GM19468 (cell line): ENCODE data around the gene TXNRD1.
A peak's percentile ranks its signal among the peaks of the same experiment; 100 is the strongest.
"Not testable (repeated sequence)": the region's sequence is repeated elsewhere in the genome, so short reads cannot be mapped to it uniquely, and the experiment has no call there.

Experiments used
- ATAC-seq: cut with Tn5 transposase; IDR thresholded peaks from one replicate; pipeline ENCODE4 v1.9.1; 2021; ENCODE audit warnings: mild to moderate bottlenecking, moderate library complexity, moderate number of reproducible peaks; ENCODE audit not compliant: unreplicated experiment; ENCODE audit errors: extremely low read depth

Gene TXNRD1

DNA sequence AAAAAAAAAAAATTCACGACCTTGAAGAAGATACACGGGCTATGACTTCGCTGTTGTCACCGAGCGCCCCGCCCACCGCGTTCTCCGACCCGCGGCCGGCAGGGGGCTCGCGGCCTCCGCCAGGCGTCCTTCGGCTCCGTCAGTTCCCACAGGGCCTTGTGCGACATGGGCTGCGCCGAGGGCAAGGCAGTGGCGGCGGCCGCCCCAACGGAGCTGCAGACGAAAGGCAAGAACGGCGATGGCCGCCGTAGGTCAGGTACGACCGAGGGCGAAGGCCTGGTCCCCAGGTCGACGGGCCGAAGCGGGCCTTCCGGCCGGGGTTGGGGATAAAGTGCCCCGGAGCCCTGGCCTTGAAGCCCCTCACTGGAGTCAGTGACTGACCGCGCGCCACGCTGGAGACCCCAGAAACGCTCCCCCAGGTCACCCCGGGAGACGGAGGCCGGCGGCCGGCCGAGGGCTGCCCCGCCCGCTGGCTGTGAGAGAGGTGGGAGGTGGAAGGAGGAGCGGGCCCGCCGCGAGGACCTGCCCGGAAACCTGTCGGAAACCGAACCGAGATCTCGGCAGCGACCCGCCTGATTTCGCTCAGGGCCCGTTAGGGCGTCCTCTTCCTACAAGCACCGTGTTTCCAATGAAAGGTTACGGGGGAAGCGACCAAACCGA, at the start of gene TXNRD1:
TXNRD1 (plus strand) TSS at position 142 of the 660 bp plus-strand sequence; CDS start at position 166, 24 bp downstream.
- ATAC-seq: peak; percentile 79

DNA sequence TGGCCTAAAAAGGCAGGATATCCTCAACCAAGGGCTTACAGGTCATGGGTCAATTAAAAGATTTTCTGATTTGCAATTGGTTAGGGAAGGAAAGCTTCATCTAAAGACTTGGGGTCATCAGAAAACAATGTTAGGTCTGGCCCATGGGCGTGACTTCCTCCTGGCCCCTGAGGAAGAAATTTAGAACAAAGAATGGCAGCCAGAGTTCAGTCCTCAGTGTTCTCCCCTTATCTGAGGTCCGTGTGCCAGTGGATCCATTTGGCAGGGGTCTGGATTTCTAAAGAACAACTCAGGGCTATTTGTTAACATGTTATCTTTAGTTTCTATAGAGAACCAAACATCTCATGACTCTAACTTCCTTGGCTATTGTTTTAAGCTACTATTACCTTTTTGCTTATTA, 49.8 kb upstream of the TXNRD1 start:
- no peak for ATAC-seq

DNA sequence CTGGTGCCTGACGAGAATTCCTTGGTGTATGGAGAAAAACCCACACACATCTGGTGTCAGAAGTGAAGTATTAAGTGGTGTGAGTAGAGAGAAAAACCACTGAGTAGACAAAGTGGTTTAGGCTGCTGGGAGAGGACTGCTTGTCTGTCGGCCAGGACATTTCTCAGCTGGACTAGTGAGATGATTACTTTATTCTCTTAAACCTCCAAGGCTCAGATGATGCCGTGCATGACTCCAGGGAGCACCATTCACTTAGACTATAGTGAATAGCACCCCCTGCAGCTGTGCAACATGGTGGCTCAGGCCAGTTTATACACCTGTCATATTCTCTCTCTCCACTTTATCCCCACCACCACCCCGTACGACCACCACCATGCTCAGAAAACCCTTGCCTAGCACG, 49.1 kb upstream of the TXNRD1 start:
- ATAC-seq: no peak

DNA sequence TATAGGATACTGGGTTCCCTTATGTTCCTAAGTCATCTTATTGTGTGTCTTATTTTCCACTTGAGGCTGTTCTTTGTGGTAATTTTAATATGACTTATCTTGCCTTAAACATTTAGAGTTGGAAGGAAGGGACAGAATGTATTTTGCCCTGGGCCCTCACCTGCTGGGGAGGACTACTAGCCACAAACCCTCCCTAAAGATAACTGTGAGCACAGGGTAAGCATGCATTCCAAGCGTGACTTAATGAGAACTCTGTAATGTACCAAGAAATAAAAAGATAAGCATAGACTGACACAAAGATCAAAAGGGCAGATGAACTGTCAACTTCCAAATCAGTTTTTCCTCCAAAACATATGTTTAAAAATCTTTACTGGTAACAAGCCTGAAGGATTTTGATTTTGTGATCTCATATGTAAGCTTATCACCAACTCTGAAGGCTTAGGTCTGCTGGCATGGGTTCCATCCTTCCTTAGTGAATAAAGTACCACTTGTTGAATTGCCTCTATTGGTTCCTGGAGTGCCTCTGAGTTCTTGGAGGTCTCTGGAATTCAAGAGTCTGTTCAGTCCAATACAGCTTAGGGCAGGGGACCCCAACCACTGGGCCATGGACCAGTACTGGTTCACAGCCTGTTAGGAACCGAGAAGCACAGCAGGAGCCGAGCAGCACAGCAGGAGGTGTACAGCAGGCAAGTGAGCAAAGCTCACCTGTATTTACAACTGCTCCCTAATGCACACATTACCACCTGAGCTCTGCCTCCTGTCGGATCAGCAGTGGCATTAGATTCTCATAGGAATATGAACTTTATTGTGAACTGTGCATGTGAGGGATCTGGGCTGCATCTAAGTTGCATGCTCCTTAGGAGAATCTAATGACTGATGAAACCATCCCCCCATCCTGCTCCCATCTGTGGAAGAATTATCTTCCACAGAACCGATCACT, 47.8 kb upstream of the TXNRD1 start:
- ATAC-seq: no peak

DNA sequence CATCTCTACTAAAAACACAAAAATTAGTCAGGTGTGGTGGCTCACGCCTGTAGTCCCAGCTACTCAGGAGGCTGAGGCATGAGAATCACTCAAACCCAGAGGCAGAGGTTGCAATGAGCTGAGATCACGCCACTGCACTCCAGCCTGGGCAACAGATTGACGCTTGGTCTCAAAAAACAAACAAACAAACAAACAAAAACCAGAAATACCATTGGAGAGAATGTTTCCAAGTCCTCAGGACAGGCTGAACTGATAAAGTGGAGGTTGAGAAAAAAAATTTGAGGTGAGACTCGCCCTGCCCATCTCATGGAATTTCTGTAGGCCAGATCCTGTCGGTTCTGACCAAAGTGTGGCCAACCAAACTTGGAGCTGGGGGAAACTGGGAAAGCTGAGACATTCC, 47.0 kb upstream of the TXNRD1 start:
- no peak for ATAC-seq

DNA sequence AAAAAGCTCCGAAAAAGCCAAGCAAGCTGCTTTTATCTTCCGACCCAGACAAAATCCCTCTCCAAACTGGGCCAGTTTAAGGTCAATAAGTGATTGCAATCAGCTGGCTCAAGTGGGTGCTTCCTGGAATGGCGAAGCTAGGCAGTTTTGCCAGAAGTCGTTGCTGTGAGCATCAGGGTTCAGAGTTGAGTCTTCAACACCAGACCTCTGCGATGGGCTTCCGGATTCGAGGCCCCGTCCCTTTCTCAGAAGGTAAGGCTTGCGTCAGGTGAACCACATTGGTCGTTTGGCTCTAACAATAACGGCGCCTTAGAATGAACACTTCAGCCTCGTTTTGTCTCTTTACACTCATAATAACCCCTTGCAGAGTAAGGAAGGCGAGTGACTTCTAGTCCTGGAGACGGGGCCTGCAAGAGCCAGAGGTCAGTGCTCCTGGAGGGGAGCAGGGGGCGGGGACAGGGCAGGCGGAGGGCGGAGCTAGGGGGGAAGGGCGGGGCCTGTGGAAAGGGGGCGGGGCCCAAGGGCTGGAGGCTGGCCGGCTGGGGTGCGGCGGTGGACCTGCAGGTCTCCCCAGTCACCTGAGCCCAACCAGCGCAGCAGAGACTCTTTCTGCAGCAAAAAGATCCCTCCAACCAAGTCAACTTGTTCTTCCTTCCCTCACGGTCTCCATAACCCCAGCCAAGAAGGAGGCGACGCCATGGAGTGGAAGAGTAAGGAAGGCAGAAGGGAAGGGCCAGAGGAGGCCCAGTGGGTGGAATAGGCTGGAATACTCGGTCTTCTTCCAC, 43.6 kb upstream of the TXNRD1 start:
- ATAC-seq: no peak

DNA sequence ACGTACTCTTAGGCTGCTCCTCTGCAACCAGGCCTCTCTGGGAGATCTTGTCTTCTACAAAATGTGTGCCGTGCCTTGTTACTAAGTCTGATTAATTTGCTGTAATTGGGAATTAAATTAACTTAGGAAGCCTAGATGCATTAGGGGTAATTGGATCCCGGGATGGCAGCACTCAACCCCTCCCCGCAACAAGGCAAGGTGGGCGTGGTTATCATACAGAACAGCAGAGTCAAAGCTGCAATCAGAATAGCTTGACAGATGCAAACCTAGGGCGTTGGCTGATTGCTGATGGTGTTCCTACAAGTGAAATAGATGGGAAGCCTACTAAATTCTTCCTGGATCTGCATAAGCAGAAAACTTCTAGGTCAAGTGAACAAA, 43.0 kb upstream of the TXNRD1 start:
- no peak for ATAC-seq

DNA sequence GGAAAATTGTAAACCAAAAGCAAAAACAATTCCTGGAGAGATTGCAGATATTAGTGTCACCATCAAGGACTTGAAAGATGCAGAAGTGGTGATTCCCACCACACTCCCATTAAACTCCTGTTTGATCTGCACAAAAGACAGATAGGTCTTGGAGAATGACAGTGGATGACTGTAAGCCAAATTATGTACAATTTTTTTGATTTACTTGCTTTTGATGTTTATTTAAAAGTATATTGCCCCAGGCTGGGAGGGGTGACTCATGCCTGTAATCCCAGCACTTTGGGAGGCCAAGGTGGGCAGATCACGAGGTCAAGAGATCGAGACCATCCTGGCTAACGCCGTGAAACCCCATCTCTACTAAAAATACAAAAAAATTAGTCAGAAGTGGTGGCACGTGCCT, 41.8 kb upstream of the TXNRD1 start:
- ATAC-seq: not testable (repeated sequence)

DNA sequence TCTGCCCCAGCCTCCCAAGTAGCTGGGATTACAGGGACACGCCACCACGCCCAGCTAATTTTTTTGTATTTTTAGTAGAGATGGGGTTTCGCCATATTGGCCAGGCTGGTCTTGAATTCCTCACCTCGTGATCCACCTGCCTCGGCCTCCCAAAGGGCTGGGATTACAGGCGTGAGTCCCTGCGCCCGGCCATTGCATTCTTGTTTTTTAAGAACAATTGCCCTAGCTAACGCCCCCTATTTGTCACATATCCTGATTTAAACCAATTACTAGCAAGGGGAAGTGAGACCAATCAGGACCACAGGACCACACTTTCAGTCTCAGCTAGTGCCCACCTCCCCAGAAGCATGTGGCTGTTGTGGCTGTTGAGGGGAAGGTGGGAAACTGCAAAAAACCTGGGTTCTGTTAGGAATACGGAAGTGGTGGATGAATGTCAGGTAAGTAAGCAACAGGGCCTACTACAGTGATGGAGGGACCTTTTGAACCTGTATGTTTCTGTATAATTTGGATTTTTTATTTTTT, 39.8 kb upstream of the TXNRD1 start:
- no peak for ATAC-seq

DNA sequence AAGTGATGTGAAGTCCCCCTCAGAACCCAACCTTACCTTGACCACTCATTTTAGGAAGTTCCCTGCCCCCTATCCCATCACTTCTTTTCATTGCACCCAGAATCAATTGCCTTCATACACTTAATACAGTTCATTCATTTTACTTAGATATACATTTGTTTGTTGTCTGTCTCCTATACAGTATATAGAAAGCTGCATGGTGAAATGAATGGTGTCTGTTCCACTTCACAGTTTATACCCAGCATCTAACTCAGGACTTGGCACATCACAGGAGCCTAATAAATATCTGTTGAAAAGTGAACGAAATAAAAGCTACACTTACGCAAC, 38.3 kb upstream of the TXNRD1 start:
- no peak for ATAC-seq

DNA sequence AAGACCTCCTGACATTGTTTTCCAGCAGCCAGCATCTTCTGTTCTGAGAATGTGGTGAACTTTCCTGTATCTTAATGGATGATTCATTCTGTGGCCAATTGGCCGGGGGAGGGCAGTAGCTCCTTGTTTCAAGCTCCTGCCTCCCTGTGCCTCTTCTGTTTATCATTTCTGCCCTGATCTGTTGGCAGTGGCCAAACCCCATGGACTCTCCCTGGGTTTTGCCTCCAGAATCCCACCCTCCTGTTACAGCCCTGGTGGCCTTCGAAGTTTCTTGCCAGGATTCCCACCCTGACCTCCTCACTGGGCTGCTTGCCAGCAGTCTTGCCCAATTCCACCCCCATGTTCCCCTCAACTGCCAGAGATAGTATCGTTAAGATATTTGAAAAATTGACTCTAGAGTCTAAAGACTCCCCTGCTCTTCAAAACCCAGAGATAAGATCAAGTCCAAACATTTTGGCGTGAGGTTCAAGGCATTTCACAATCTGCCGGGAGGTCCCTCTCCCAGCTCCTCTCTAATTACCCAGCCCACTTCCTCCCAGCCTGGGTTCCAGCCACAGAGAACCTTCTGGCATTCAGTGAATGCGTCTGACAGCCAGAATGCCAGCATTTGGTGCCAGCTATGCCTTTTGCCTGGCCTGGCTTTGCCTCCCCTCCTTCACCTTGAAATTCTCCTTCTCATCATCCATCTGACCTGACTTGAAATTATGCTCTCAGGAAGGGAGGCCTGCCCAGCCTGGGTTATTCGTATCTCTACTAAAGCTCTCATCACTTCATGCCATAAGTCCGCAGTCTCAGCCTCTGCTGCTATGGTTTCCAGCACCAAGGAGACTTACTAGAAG, 37.7 kb upstream of the TXNRD1 start:
- no peak for ATAC-seq

DNA sequence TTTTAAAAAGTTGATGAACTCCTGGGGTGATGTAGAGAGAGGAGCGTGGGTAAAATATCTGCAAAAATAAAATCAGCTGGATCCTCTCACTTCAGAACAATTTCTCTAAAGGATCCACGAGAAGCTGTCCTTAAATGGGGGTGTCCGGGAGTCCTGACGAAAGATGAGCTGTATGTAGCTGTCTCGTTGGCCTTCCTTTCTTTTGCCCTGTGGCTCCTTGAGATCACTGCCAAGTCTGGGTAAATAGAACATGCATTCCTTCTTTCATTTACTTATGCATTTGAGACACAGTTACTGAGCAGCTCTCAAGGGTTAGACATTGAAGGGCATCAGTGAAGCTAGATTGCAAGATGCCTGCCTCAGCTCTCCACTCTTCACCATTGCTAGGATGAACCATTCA, 35.2 kb upstream of the TXNRD1 start:
- ATAC-seq: no peak

DNA sequence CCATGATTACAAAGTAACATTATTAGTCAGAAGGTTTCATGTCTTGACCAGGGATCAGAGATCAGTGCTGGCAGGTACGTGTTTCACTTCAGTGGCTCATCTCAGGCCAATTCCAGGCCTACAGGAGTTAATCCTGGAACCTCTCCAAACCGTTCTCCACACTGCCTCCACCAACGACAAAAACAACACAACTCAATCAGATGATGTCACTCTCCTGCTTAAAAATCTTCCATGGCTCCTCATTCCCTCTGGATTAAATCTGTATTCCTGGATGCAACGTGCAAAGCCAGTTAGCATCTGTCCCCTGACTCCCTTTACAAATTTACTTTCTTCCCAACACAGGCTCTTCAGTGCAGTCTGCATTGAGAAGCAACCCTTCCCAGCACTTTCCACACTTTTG, 34.3 kb upstream of the TXNRD1 start:
- ATAC-seq: no peak

DNA sequence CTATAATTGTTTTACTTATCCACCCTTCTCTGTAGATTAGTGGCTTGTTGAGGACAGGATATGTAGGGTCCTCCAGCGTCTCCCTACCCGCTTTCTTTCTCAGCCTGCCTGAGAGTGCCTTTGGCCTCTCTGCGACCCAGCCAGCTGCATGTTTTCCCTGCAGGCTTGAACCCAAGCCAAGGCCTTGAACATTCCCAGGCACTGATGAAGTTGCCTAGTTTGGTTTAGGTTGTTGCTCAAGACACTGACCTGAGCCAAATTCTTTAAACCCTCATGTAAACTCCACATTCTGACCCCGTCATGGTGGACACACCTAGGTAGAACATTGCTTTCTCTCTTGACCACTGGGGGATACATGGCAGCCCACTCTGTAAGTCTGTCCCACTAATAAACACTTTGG, 33.4 kb upstream of the TXNRD1 start:
- no peak for ATAC-seq

DNA sequence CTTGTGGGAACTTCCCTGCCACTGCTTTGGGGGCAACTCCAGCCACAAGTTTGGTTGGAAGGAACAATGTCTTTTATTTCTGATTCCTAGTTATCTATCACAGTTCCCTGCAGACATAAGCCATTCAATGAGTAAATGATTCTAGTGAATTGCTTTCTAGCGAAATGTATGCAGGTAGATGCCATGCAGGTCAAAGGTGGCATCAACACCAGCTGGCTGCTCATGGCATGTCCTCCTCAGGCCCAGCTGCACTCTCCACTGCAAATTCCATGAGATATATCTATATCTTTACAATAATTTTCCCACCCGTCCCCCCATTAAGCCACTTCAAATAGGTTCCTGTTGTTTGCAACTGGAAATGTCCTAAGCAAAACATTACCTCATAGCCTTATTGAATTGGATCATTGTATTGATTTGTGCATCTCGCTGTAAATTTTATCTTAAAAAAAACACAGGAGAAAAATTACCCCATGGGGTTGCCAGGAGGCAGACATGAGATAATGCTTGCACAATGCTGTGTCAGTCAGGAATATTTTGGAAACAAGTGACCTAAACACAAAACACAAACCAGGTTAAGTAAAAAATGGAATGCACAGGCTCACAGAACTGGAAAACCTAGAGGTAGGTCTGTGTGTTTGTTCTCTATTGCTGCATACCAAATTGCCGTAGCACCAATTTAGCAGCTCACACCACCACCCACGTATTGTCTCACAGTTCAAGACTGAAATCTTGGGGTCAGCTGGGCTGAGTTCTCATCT, 32.8 kb upstream of the TXNRD1 start:
- ATAC-seq: no peak

DNA sequence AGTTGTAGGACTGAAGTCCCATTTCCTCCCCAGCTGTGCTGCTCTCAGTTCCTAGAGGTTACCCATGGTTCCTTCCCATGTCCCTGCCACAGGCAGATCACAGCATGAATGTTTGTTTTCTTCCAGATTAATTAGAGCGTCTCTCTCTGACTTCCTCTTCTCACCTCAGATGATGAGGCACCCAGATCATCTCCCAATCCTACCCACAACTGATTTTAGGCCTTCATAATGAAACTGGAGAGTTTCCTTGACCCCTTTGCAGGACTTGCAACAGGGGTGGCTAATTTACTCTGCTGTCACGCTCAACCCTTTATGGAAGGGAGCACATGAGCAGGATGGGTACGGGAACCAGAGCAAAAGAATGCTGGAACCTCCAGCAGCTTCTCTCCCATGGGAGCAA, 32.1 kb upstream of the TXNRD1 start:
- ATAC-seq: no peak

DNA sequence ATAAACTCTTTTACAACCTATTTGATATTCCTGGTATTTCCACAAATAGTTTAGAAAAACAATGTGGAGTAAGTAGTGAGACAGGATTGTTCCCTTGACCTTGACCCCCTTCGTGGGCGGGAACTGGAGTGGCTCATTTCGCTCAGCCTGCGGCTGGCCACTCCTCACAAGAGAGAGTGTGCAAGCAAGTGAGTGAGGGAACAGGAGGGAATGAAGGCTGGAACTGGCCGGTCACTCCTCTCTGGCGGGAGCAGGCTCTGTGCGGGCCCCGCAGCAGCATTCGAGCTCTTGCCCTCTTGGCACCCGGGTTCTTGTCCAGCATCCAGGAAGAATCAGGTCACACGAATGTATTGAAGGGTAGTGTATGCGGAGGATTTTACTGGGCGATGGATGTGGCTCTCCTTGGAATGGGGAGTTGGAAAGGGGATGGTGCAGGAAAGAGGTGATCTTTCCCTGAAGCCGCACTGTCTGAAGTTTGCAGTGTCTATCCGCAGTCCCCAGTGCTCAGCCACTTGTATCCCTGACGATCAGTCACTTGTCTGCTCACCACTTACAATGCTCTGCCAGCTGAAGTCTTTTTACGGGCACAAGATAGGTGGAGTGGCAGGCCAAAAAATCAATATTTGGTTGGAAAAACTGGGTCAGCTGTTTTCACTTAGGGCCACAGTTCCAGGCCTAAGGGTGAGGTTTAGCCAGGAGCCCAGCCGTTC, 28.0 kb upstream of the TXNRD1 start:
- no peak for ATAC-seq

DNA sequence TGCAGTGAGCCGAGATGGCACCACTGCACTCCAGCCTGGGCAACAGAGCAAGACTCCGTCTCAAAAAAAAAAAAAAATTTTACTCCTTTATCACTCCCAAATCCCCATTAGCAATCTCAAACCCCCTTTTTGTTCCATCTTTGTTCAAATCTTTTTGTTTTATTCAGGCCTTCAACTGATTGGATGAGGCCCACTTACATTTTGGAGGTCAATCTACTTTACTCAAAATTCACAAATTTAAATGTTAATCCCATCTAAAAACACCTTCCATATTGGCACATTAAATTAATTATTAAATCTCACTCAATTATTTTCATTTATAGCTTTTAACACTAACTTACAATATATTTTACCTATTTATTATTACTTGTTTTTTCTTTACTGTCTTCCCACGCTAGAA, 27.0 kb upstream of the TXNRD1 start:
- ATAC-seq: no peak
